WTC11 (cell line): ENCODE measurements around the gene KIAA1755.

ENCODE experiments used
- CREB1 ChIP-seq: sonication (generic); formaldehyde crosslinking; IDR thresholded peaks from 2 replicates; pipeline ENCODE4 v1.8.0; 2023; ENCODE audit warnings: mild to moderate bottlenecking, missing genetic modification reagents
- CTCF ChIP-seq: fragments of 200-600 bp; IDR thresholded peaks from 2 replicates; pipeline ENCODE4 v1.8.0; 2022; ENCODE audit warnings: antibody characterized with exemption
- FOXJ3 ChIP-seq: sonication (generic); formaldehyde crosslinking; IDR thresholded peaks from 2 replicates; pipeline ENCODE4 v1.9.0; 2021; ENCODE audit warnings: missing genetic modification reagents, mild to moderate bottlenecking, borderline replicate concordance
- KAT7 ChIP-seq: sonication (generic); formaldehyde crosslinking; IDR thresholded peaks from 2 replicates; pipeline ENCODE4 v1.8.1; 2023; ENCODE audit warnings: missing genetic modification reagents, mild to moderate bottlenecking, borderline replicate concordance
- TF ChIP-seq, protein P1 (sequence below): fragments of 250-450 bp; sonication (Bioruptor Pico); IDR thresholded peaks from 2 replicates; pipeline ENCODE4 v1.9.0; 2021; ENCODE audit warnings: moderate library complexity, mild to moderate bottlenecking, inconsistent platforms, borderline replicate concordance

DNA sequence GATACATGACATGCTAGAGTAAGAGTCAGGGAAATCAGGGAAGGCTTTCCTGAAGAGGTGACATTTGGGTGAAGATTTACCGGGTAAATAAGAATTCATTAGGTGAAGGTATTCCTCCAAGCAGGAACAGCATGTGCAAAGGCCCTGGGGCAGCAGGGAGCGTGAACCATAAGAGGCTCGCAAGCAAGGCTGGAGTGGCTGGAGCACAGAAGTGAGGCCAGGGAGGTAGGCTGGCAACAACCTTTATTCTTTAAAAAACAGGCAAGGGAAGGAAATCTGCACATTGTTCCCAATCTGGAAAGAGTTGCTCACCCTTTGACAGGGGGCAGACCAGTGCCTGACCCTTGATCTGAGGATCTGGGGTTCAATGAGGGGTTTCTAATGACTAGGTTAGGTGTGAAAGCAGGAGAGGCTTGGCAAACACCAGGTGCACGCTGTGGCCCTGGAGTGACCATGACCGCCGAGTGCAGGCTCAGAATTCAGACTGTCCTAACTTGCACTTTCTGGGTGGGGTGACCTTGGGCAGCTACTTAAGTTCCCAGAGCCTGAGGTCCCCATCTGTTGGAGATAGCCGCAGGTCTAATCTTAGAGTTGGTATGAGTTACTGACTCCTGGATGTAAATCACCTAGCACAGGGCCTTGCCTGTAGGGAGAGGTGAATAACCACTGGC is 1.9 kb downstream of the KIAA1755 start:
- no peak for TF ChIP-seq FOXJ3 (CRISPR knock-in tag)
- TF ChIP-seq CTCF, result no peak
- no peak for TF ChIP-seq KAT7 (CRISPR knock-in tag)
- TF ChIP-seq, protein P1, sequence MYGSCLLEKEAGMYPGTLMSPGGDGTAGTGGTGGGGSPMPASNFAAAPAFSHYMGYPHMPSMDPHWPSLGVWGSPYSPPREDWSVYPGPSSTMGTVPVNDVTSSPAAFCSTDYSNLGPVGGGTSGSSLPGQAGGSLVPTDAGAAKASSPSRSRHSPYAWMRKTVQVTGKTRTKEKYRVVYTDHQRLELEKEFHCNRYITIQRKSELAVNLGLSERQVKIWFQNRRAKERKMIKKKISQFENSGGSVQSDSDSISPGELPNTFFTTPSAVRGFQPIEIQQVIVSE (CRISPR knock-in tag), result no peak
- no peak for TF ChIP-seq CREB1 (CRISPR knock-in tag)
